GM23338 (cell line): ENCODE data around the gene EPHA5.

ENCODE experiments used
- CREB1 ChIP-seq: fragments of 250-450 bp; sonication (Bioruptor Pico); IDR thresholded peaks from 2 replicates; pipeline ENCODE4 v1.5.0; 2020; ENCODE audit warnings: low read depth, mild to moderate bottlenecking, moderate library complexity
- CTCF ChIP-seq, 2 experiments: fragments of 200-600 bp in 1 of 2; sonication (generic) in 1 of 2; conservative IDR thresholded peaks; 2 replicates each; pipeline versions ENCODE4 v1.5.1 to v1.6.1; 2016 to 2017; ENCODE audit warnings: antibody characterized with exemption in 2 of 2, low read depth in 2 of 2, mild to moderate bottlenecking in 2 of 2, moderate library complexity in 1 of 2
- EZH2 ChIP-seq: fragments of 200-600 bp; sonication (generic); IDR thresholded peaks from one replicate; pipeline ENCODE4 v1.8.0; 2017; ENCODE audit warnings: antibody characterized with exemption, mild to moderate bottlenecking, low read depth; ENCODE audit not compliant: unreplicated experiment
- EZH2phosphoT487 ChIP-seq: fragments of 200-600 bp; sonication (generic); IDR thresholded peaks from one replicate; pipeline ENCODE4 v1.8.1; 2018; ENCODE audit warnings: antibody characterized with exemption; ENCODE audit not compliant: unreplicated experiment
- JUNB ChIP-seq: IDR thresholded peaks from one replicate; pipeline ENCODE4 v1.6.1; 2016; ENCODE audit warnings: antibody characterized with exemption; ENCODE audit not compliant: unreplicated experiment
- POLR2AphosphoS5 ChIP-seq: IDR thresholded peaks from 2 replicates; pipeline ENCODE4 v1.6.1; 2016; ENCODE audit warnings: antibody characterized with exemption, low read depth
- STAT1 ChIP-seq: IDR thresholded peaks from one replicate; pipeline ENCODE4 v1.6.1; 2016; ENCODE audit warnings: antibody characterized with exemption; ENCODE audit not compliant: unreplicated experiment
- ZNF114 ChIP-seq: fragments of 250-450 bp; sonication (Bioruptor Pico); IDR thresholded peaks from 2 replicates; pipeline ENCODE4 v1.5.0; 2020; ENCODE audit warnings: mild to moderate bottlenecking, moderate library complexity
- ZNF331 ChIP-seq: fragments of 250-450 bp; sonication (Bioruptor Pico); IDR thresholded peaks from 2 replicates; pipeline ENCODE4 v1.5.0; 2020; ENCODE audit warnings: low read depth, mild to moderate bottlenecking, moderate library complexity
- ZNF462 ChIP-seq: fragments of 250-450 bp; sonication (Bioruptor Pico); IDR thresholded peaks from 2 replicates; pipeline ENCODE4 v1.5.0; 2020; ENCODE audit warnings: mild to moderate bottlenecking, moderate library complexity
- TF ChIP-seq, protein P1 (sequence below): IDR thresholded peaks from one replicate; pipeline ENCODE4 v1.6.1; 2018; ENCODE audit warnings: antibody characterized with exemption; ENCODE audit not compliant: unreplicated experiment
- TF ChIP-seq, protein P2 (sequence below): IDR thresholded peaks from 2 replicates; pipeline ENCODE4 v1.6.1; 2016; ENCODE audit warnings: antibody characterized with exemption

DNA sequence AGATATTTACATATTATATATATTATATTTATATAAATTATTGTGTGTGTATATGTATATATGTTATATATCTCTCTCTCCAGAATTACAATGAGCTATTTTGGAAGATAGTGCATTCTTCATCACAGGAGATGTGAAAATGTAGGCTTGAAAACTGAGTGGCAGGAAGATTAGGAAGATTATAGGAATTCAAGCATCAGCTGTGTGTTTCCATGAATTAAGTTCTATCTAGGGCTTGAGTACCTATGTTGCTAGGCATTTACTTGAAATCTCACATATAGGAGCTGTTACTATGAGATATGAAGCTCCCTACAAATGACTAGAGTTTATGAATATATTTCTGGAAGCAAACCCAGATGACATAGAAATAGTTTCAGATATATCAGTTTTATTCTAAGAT lies 328.7 kb downstream of the EPHA5 start:
- TF ChIP-seq CTCF (conservative IDR thresholded peaks at IDR 0.05; ENCODE audit: low read depth in 2 of 2) (no peak), ZNF331 (CRISPR knock-in tag) (no peak), POLR2AphosphoS5 (no peak), JUNB (no peak), EZH2 (no peak), STAT1 (no peak), EZH2phosphoT487 (no peak), CREB1 (CRISPR knock-in tag) (no peak), ZNF114 (CRISPR knock-in tag) (no peak), ZNF462 (CRISPR knock-in tag) (no peak)
- TF ChIP-seq, protein P1, sequence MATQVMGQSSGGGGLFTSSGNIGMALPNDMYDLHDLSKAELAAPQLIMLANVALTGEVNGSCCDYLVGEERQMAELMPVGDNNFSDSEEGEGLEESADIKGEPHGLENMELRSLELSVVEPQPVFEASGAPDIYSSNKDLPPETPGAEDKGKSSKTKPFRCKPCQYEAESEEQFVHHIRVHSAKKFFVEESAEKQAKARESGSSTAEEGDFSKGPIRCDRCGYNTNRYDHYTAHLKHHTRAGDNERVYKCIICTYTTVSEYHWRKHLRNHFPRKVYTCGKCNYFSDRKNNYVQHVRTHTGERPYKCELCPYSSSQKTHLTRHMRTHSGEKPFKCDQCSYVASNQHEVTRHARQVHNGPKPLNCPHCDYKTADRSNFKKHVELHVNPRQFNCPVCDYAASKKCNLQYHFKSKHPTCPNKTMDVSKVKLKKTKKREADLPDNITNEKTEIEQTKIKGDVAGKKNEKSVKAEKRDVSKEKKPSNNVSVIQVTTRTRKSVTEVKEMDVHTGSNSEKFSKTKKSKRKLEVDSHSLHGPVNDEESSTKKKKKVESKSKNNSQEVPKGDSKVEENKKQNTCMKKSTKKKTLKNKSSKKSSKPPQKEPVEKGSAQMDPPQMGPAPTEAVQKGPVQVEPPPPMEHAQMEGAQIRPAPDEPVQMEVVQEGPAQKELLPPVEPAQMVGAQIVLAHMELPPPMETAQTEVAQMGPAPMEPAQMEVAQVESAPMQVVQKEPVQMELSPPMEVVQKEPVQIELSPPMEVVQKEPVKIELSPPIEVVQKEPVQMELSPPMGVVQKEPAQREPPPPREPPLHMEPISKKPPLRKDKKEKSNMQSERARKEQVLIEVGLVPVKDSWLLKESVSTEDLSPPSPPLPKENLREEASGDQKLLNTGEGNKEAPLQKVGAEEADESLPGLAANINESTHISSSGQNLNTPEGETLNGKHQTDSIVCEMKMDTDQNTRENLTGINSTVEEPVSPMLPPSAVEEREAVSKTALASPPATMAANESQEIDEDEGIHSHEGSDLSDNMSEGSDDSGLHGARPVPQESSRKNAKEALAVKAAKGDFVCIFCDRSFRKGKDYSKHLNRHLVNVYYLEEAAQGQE, result no peak
- TF ChIP-seq, protein P2, sequence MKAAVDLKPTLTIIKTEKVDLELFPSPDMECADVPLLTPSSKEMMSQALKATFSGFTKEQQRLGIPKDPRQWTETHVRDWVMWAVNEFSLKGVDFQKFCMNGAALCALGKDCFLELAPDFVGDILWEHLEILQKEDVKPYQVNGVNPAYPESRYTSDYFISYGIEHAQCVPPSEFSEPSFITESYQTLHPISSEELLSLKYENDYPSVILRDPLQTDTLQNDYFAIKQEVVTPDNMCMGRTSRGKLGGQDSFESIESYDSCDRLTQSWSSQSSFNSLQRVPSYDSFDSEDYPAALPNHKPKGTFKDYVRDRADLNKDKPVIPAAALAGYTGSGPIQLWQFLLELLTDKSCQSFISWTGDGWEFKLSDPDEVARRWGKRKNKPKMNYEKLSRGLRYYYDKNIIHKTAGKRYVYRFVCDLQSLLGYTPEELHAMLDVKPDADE, result no peak
